ENCODE results near the gene TMEM242. TPM values are rescaled to one million over a fixed set of nuclear protein-coding genes. Genes with fewer than 3 reads are reported as not detected.

TMEM242 gene
- polyA plus RNA-seq, 1 donor from 2014 or later: 17.6 TPM

DNA sequence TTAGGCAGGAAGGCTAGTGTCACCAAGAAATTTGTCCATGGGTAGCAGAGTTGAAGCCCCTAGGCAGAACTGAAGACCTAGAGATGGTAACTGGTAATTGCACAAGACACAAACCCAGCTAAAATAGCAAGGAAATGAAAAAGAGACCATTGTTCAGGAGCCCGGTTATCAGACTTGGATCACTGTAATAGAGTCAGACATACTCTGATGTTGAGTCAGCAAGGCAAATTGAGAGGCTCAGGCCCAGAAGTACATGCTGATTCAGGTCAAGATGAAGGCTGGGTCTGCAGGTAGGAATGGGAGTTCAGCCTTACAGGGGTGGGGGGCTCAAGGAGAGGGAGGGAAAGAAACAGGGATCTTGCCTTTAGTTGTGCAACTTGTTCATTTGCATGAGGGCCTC is 6.5 kb upstream of the TMEM242 start:
- Histone ChIP-seq H3K9ac (ENCODE audit: low read length) (no peak overlapping the region), H3K9me2 (ENCODE audit: insufficient read depth, low read length) (no peaks in the 10 kb centered on the region), H3K4me2 (ENCODE audit: low read length) (no peak overlapping the region), H3K79me2 (replicated peaks; ENCODE audit: insufficient read depth, low read length) (no peaks in the 10 kb centered on the region), H4K20me1 (ENCODE audit: insufficient read depth) (no peaks in the 10 kb centered on the region), H2AFZ (ENCODE audit: low read depth, low read length) (no peak overlapping the region), H3K36me3 (ENCODE audit: insufficient read depth, low read length) (no peaks in the 10 kb centered on the region), H3K27me3 (ENCODE audit: insufficient read depth, low read depth, low read length) (no peaks in the 10 kb centered on the region), H3K4me3 (ENCODE audit: low read length) (no peak overlapping the region), H3F3A (ENCODE audit: insufficient read depth, low read length, poor library complexity, severe bottlenecking) (no peaks in the 10 kb centered on the region), H3K27ac (ENCODE audit: low read length) (no peak overlapping the region), H3K9me3 (ENCODE audit: low read length) (no peaks in the 10 kb centered on the region)
- TF ChIP-seq MXI1 (conservative IDR thresholded peaks at IDR 0.05; ENCODE audit: poor library complexity, severe bottlenecking) (no peak), SMC3 (conservative IDR thresholded peaks at IDR 0.05; ENCODE audit: poor library complexity) (no peak)
- TF ChIP-seq, protein P1, sequence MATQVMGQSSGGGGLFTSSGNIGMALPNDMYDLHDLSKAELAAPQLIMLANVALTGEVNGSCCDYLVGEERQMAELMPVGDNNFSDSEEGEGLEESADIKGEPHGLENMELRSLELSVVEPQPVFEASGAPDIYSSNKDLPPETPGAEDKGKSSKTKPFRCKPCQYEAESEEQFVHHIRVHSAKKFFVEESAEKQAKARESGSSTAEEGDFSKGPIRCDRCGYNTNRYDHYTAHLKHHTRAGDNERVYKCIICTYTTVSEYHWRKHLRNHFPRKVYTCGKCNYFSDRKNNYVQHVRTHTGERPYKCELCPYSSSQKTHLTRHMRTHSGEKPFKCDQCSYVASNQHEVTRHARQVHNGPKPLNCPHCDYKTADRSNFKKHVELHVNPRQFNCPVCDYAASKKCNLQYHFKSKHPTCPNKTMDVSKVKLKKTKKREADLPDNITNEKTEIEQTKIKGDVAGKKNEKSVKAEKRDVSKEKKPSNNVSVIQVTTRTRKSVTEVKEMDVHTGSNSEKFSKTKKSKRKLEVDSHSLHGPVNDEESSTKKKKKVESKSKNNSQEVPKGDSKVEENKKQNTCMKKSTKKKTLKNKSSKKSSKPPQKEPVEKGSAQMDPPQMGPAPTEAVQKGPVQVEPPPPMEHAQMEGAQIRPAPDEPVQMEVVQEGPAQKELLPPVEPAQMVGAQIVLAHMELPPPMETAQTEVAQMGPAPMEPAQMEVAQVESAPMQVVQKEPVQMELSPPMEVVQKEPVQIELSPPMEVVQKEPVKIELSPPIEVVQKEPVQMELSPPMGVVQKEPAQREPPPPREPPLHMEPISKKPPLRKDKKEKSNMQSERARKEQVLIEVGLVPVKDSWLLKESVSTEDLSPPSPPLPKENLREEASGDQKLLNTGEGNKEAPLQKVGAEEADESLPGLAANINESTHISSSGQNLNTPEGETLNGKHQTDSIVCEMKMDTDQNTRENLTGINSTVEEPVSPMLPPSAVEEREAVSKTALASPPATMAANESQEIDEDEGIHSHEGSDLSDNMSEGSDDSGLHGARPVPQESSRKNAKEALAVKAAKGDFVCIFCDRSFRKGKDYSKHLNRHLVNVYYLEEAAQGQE (IDR thresholded peaks at IDR 0.05; ENCODE audit: borderline replicate concordance): no peak

- H2AFZ ChIP-seq (ENCODE audit: low read depth, low read length): no peak overlapping the region
- no peak overlapping the region for H3K4me2 ChIP-seq (ENCODE audit: low read length)
- H3K27ac ChIP-seq (ENCODE audit: low read length): no peak overlapping the region
These were observed 4.9 kb upstream of the TMEM242 start for GRCh38 chr6:157328108-157328692.

More at GRCh38 chr6:157328108-157328692, 4.9 kb upstream of the TMEM242 start:
- no peaks in the 10 kb centered on the region for H3K79me2 ChIP-seq (replicated peaks; ENCODE audit: insufficient read depth, low read length)
- H3K9me2 ChIP-seq (ENCODE audit: insufficient read depth, low read length): no peaks in the 10 kb centered on the region
- H3K9ac ChIP-seq (ENCODE audit: low read length): no peak overlapping the region
- no peaks in the 10 kb centered on the region for H4K20me1 ChIP-seq (ENCODE audit: insufficient read depth)
- H3K27me3 ChIP-seq (ENCODE audit: insufficient read depth, low read depth, low read length): no peaks in the 10 kb centered on the region
- TF ChIP-seq EP300 (conservative IDR thresholded peaks at IDR 0.05; ENCODE audit: poor library complexity, severe bottlenecking) (no peak), SMC3 (conservative IDR thresholded peaks at IDR 0.05; ENCODE audit: poor library complexity) (no peak), RAD21 (conservative IDR thresholded peaks at IDR 0.05) (no peak), MXI1 (conservative IDR thresholded peaks at IDR 0.05; ENCODE audit: poor library complexity, severe bottlenecking) (no peak), POLR2AphosphoS5 (IDR thresholded peaks at IDR 0.05) (no peak), CTCF (IDR thresholded peaks at IDR 0.05; ENCODE audit: poor library complexity, severe bottlenecking) (no peak)
- TF ChIP-seq, protein P1 (IDR thresholded peaks at IDR 0.05; ENCODE audit: borderline replicate concordance): no peak
- no peaks in the 10 kb centered on the region for H3F3A ChIP-seq (ENCODE audit: insufficient read depth, low read length, poor library complexity, severe bottlenecking)
- no peak overlapping the region for H3K4me3 ChIP-seq (ENCODE audit: low read length)
- no peaks in the 10 kb centered on the region for H3K36me3 ChIP-seq (ENCODE audit: insufficient read depth, low read length)
- no peaks in the 10 kb centered on the region for H3K9me3 ChIP-seq (ENCODE audit: low read length)
